Heart left ventricle (tissue), 16 donors: ENCODE measurements around the gene ASCL2. TPM values are rescaled to one million over a fixed set of nuclear protein-coding genes. Genes with fewer than 3 reads are reported as not detected.

Experiments
- ATAC-seq, 4 donors: fragments of 200-7000 bp; cut with Tn5 transposase; one replicate each; pipeline ENCODE4 v1.9.1; 2020 to 2022; ENCODE audit warnings: moderate library complexity in 4 of 4, mild to moderate bottlenecking in 3 of 4, moderate number of reproducible peaks in 1 of 4
- DNase-seq, 5 donors: peaks; one replicate each; pipeline ENCODE4 v3.0.0-alpha.2; 2020
- H3K27ac ChIP-seq, 12 donors: fragments of 200-600 bp; sonication (generic) in 4 of 12; one replicate each; pipeline versions ENCODE4 v1.5.0 to v1.8.0; 2016 to 2022; ENCODE audit warnings: mild to moderate bottlenecking in 2 of 12
- H3K27me3 ChIP-seq, 9 donors: fragments of 200-600 bp; sonication (generic) in 2 of 9; one replicate each; pipeline versions ENCODE4 v1.5.1 to v1.8.0; 2016 to 2022; ENCODE audit warnings: mild to moderate bottlenecking in 3 of 9
- H3K36me3 ChIP-seq, 9 donors: fragments of 200-600 bp; sonication (generic) in 2 of 9; one replicate each; pipeline versions ENCODE4 v1.5.0 to v1.8.0; 2018 to 2022; ENCODE audit warnings: mild to moderate bottlenecking in 2 of 9
- H3K4me1 ChIP-seq, 12 donors: fragments of 200-600 bp; sonication (generic) in 4 of 12; one replicate each; pipeline versions ENCODE4 v1.5.0 to v1.8.0; 2016 to 2022; ENCODE audit warnings: mild to moderate bottlenecking in 3 of 12
- H3K4me3 ChIP-seq, 12 donors: fragments of 200-600 bp; sonication (generic) in 4 of 12; one replicate each; pipeline versions ENCODE4 v1.5.0 to v1.8.0; 2017 to 2022; ENCODE audit warnings: mild to moderate bottlenecking in 9 of 12, moderate library complexity in 4 of 12
- H3K9me3 ChIP-seq, 12 donors: fragments of 200-600 bp; sonication (generic) in 4 of 12; one replicate each; pipeline versions ENCODE4 v1.5.0 to v1.8.0; 2016 to 2022; ENCODE audit warnings: mild to moderate bottlenecking in 1 of 12
- POLR2A ChIP-seq, 2 donors: fragments of 450-650 bp; IDR thresholded peaks; one replicate each; pipeline ENCODE4 v1.6.1; 2017; ENCODE audit warnings: antibody characterized with exemption in 2 of 2, mild to moderate bottlenecking in 2 of 2, moderate library complexity in 2 of 2
- WGBS, 4 donors: extraction: QIAGEN DNeasy Blood & Tissue Kit in 2 of 4; methylation state at CpG; one replicate each; pipeline versions ENCODE4 v1.1.5 to v1.1.7; 2013 to 2018; 5-methylcytosine and 5-hydroxymethylcytosine counted together
- intact Hi-C, 10 donors: fragments of 100-400 bp; cut with DNase I; formaldehyde crosslinking; loops; one replicate each; pipeline versions ENCODE4 v1.11.1 to v1.14.2; 2022
- polyA plus RNA-seq, 2 donors: library from polyadenylated mRNA; stranded (reverse); fragments of 200-250 nt; gene quantifications; one replicate each; pipeline ENCODE4 v1.2.3, GENCODE V29; 2013
- total RNA-seq, 9 donors: library from RNA; depleted of rRNA in 2 of 9; stranded (reverse); fragments of >200 nt in 2 of 9; fragmentation: NEBNext Ultra II Directional in 3 of 9; extraction: Animal tissue kit (Norgen Biotek cat#: 25700) in 3 of 9; gene quantifications; one replicate each; pipeline versions ENCODE4 v1.1.0 to v1.2.4, GENCODE V29; 2016 to 2023
- TF ChIP-seq, protein P1 (sequence below), 12 donors: fragments of 200-600 bp; sonication (generic) in 4 of 12; IDR thresholded peaks; one replicate each; pipeline versions ENCODE4 v1.5.0 to v1.8.0; 2018 to 2022; ENCODE audit warnings: antibody characterized with exemption in 12 of 12, mild to moderate bottlenecking in 5 of 12
- donor health status: ischemic (EF 13 %, LVEDD 7.1; RV severe dilation, severe dysfunction).
- donor health status: healthy with polysubstance abuse.
- donor health status: DM: no; HTN: yes; CAD: no.
- donor health status: DM: no; HTN: no; CAD: no.
- donor health status: ischemic (EF 25% LVEDD 6.9; RV normal size, moderate dysfunction).
- donor health status: ischemic (EF 25% LVEDD 5.7; RV mildly dilated, moderate dysfunction).
- donor health status: healthy.
- donor health status: DM: yes; HTN: yes; CAD: no.
- donor health status: ischemic (EF 35%, LVEDD 5.7; RV mildly dilated, moderate dysfunction).
- donor health status: nonischemic (EF 11% LVEDD 7.7; RV severe dilation, severe dysfunction).
- donor health status: DM: yes; HTN: yes; CAD: no.
- donor health status: PGD.
- donor health status: ischemic (EF 29% LVEDD 5.4; RV normal size, mild dysfunction).
- donor health status: nonischemic (EF 23%, LVEDD 6.1; RV moderate dilation, normal function).

ASCL2 gene
- total and polyA plus RNA-seq, 11 donors = 0.07 to 2.3 (median 0.43) TPM; not detected in 7

DNA sequence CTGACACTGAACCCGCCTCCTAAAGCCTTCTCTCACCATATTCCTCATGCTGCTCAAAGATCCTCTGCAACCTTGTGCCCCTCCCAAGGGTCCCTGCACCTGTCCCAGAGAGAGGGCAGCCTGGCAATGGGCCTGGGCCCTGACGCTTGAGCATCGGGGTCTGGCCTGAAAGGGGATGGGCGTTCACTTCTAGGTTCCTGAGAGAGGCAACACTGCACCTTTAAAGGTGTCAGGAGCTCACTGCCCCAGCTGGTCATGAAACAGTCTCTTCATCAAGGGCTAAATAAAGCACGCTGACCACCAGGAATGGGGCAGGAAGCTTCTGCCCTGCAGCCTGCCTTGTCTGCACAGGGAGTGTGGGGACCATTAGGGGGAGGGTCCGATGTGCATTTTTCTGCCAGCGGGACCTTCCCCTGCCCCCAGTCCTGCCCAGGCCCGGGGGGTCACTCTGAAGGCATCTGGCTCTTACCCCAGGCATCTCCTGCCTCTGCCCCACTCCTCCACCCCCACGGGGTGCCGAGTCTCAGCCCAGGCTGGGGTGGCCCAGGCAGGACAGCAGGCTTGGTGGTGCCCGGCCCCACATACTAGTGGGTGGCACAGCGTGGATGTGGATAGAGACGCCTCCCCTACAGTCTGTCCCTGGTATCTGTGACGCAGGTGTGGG is 27.9 kb upstream of the ASCL2 start:
- intact Hi-C loops = loop anchor here in 3 of 10 donors (2.0 to 5.0 kb wide), 2 partner anchors 101 kb away; no protein-coding TSS in a partner anchor
- Histone ChIP-seq H3K4me1 (peaks cover 0 to 41% (median 7%) of the 10 kb centered on the region in 12 donors), H3K36me3 (peaks cover 0 to 3% (median 0%) of the 10 kb centered on the region in 9 donors), H3K4me3 (no peak overlapping the region), H3K27me3 (no peaks in the 10 kb centered on the region), H3K27ac (peak overlapping the region in 2 of 12 donors; percentile 10 to 23), H3K9me3 (no peaks in the 10 kb centered on the region)
- ATAC-seq (no peak), DNase-seq (peak in 2 of 5 donors; percentile 14 to 39)
- WGBS, 4 donors = 62 to 77% (median 70%) methylated on average over 8 to 14 of the region's 14 CpGs
- TF ChIP-seq, protein P1, sequence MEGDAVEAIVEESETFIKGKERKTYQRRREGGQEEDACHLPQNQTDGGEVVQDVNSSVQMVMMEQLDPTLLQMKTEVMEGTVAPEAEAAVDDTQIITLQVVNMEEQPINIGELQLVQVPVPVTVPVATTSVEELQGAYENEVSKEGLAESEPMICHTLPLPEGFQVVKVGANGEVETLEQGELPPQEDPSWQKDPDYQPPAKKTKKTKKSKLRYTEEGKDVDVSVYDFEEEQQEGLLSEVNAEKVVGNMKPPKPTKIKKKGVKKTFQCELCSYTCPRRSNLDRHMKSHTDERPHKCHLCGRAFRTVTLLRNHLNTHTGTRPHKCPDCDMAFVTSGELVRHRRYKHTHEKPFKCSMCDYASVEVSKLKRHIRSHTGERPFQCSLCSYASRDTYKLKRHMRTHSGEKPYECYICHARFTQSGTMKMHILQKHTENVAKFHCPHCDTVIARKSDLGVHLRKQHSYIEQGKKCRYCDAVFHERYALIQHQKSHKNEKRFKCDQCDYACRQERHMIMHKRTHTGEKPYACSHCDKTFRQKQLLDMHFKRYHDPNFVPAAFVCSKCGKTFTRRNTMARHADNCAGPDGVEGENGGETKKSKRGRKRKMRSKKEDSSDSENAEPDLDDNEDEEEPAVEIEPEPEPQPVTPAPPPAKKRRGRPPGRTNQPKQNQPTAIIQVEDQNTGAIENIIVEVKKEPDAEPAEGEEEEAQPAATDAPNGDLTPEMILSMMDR (IDR thresholded peaks at IDR 0.05) = no peak
- no peak for TF ChIP-seq POLR2A (IDR thresholded peaks at IDR 0.05)

GRCh38 chr11:2297623-2298030 is 27.2 kb upstream of the ASCL2 start:
- peaks cover 0 to 35% (median 4%) of the 10 kb centered on the region in 12 donors for H3K4me1 ChIP-seq
- DNase-seq (no peak), ATAC-seq (no peak)
- H3K4me3 ChIP-seq = no peak overlapping the region
- H3K36me3 ChIP-seq = peaks cover 0 to 3% (median 0%) of the 10 kb centered on the region in 9 donors
- intact Hi-C loops = loop anchor here in 3 of 10 donors (2.0 to 5.0 kb wide), 2 partner anchors 100 to 101 kb away; no protein-coding TSS in a partner anchor
- TF ChIP-seq, protein P1 (IDR thresholded peaks at IDR 0.05) = no peak
- no peak for TF ChIP-seq POLR2A (IDR thresholded peaks at IDR 0.05)
- 20 to 62% (median 42%) methylated on average over 1 of the region's 1 CpG for WGBS, 4 donors
- no peak overlapping the region for H3K27ac ChIP-seq
- no peaks in the 10 kb centered on the region for H3K9me3 ChIP-seq
- H3K27me3 ChIP-seq = no peaks in the 10 kb centered on the region

DNA sequence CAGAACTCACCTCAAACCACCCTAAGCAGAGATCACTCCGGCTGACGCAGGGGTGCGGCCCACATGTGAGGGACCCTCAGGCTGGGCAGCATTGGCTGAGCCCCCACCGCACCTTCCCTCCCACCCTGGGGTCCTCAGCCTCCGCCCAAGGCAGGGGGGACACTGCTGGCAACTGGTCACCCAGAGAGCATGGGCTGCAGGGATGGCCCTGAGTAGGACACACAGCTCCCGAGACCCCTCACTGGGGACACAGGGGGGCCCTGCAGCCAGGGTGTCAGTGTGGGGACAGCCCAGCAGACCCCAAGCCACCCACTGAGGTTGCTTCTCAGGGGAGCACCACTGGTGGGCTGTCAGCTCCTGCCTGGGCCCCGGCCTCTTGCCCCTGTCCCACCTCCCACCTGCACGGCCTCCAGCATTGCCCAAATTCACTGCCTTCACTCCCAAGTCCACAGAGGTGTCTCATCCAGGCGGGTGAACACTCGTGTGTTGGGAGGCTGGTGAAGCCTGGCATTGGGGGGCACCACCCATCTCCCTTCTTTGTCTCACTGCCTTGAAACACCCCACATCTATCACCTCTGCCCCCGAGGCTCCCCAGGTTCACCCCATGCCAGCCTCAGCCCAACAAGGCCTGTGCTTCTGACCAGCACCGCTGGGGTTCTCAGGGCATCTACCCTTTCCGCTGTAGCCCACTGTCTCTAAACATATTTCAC is 26.7 kb upstream of the ASCL2 start:
- H3K4me3 ChIP-seq = no peak overlapping the region
- ATAC-seq = no peak
- WGBS, 4 donors = 83 to 92% (median 87%) methylated on average over 12 to 13 of the region's 13 CpGs
- H3K9me3 ChIP-seq = no peaks in the 10 kb centered on the region
- peaks cover 0 to 34% (median 4%) of the 10 kb centered on the region in 12 donors for H3K4me1 ChIP-seq
- intact Hi-C loops = loop anchor here in 2 of 10 donors (5.0 kb wide), 1 partner anchor 100 kb away; no protein-coding TSS in a partner anchor
- TF ChIP-seq, protein P1 (IDR thresholded peaks at IDR 0.05) = no peak
- TF ChIP-seq POLR2A (IDR thresholded peaks at IDR 0.05) = no peak
- H3K36me3 ChIP-seq = peaks cover 0 to 3% (median 0%) of the 10 kb centered on the region in 9 donors
- no peak overlapping the region for H3K27ac ChIP-seq
- peak in 2 of 5 donors; percentile 13 to 49 for DNase-seq
- no peaks in the 10 kb centered on the region for H3K27me3 ChIP-seq
